NT2/D1 (cell line): ENCODE data around the gene BRD4.

ENCODE experiments used
- DNase-seq: peaks from one replicate; pipeline ENCODE4 v3.0.0-alpha.2; 2011; ENCODE audit warnings: low read depth, low spot score
- H3K27me3 ChIP-seq: 2 replicates; pipeline ENCODE4 v1.6.0; 2011; ENCODE audit warnings: mild to moderate bottlenecking; ENCODE audit not compliant: insufficient read length, insufficient read depth
- H3K36me3 ChIP-seq: 2 replicates; pipeline ENCODE4 v1.6.1; 2011; ENCODE audit warnings: mild to moderate bottlenecking, low read length, mixed read lengths; ENCODE audit not compliant: insufficient read depth, insufficient read length
- H3K4me1 ChIP-seq: 2 replicates; pipeline ENCODE4 v1.5.1; 2011; ENCODE audit not compliant: insufficient read depth, insufficient read length
- H3K4me3 ChIP-seq: 2 replicates; pipeline ENCODE4 v1.5.1; 2011; ENCODE audit warnings: low read depth; ENCODE audit not compliant: insufficient read length
- H3K9ac ChIP-seq: 2 replicates; pipeline ENCODE4 v1.6.0; 2011; ENCODE audit warnings: low read depth; ENCODE audit not compliant: insufficient read length
- H3K9me3 ChIP-seq: 2 replicates; pipeline ENCODE4 v1.5.1; 2011; ENCODE audit warnings: mild to moderate bottlenecking, low read length; ENCODE audit not compliant: insufficient read depth
- SUZ12 ChIP-seq: IDR thresholded peaks from 2 replicates; pipeline ENCODE4 v1.6.1; 2011; ENCODE audit not compliant: insufficient read length, insufficient read depth; ENCODE audit errors: extremely low read depth
- YY1 ChIP-seq: IDR thresholded peaks from 2 replicates; pipeline ENCODE4 v1.6.1; 2011; ENCODE audit not compliant: insufficient read length, insufficient read depth
- ZNF274 ChIP-seq: IDR thresholded peaks from 2 replicates; pipeline ENCODE4 v1.6.1; 2011; ENCODE audit warnings: mild to moderate bottlenecking, low read depth, low read length

Gene BRD4

GRCh38 chr19:15304140-15304705, 28.1 kb downstream of the BRD4 start:
- Histone ChIP-seq H3K9ac (no peak overlapping the region), H3K9me3 (peaks cover 4% of the 10 kb centered on the region; the same call in 1 of the 2 replicates), H3K4me3 (no peak overlapping the region), H3K27me3 (no peaks in the 10 kb centered on the region), H3K36me3 (peaks cover 4% of the 10 kb centered on the region), H3K4me1 (peaks cover 5% of the 10 kb centered on the region)
- no peak for DNase-seq
- no peak for TF ChIP-seq ZNF274
- no peak for TF ChIP-seq YY1
- TF ChIP-seq SUZ12: no peak

- peaks cover 4% of the 10 kb centered on the region; the same call in 1 of the 2 replicates for H3K9me3 ChIP-seq
- no peak for DNase-seq
- H3K9ac ChIP-seq: no peak overlapping the region
- H3K27me3 ChIP-seq: no peaks in the 10 kb centered on the region
- H3K4me3 ChIP-seq: no peak overlapping the region
- peaks cover 4% of the 10 kb centered on the region for H3K36me3 ChIP-seq
- no peak for TF ChIP-seq YY1
- TF ChIP-seq SUZ12: no peak
- no peak for TF ChIP-seq ZNF274
- peaks cover 8% of the 10 kb centered on the region for H3K4me1 ChIP-seq
These were observed 29.1 kb downstream of the BRD4 start for GRCh38 chr19:15303105-15303780.

GRCh38 chr19:15300533-15301197, 31.7 kb downstream of the BRD4 start:
- H3K4me1 ChIP-seq: peaks cover 20% of the 10 kb centered on the region
- no peaks in the 10 kb centered on the region for H3K27me3 ChIP-seq
- peaks cover 3% of the 10 kb centered on the region; the same call in 1 of the 2 replicates for H3K9me3 ChIP-seq
- no peak overlapping the region for H3K4me3 ChIP-seq
- H3K9ac ChIP-seq: no peak overlapping the region
- TF ChIP-seq ZNF274 (no peak), YY1 (no peak), SUZ12 (no peak)
- DNase-seq: no peak
- H3K36me3 ChIP-seq: peaks cover 14% of the 10 kb centered on the region

GRCh38 chr19:15299568-15300409, 32.5 kb downstream of the BRD4 start:
- DNase-seq: no peak
- TF ChIP-seq YY1 (no peak), SUZ12 (no peak), ZNF274 (no peak)
- Histone ChIP-seq H3K4me1 (peaks cover 24% of the 10 kb centered on the region), H3K36me3 (peaks cover 18% of the 10 kb centered on the region), H3K4me3 (no peak overlapping the region), H3K9me3 (no peaks in the 10 kb centered on the region), H3K27me3 (no peaks in the 10 kb centered on the region), H3K9ac (no peak overlapping the region)

GRCh38 chr19:15298847-15299567, 33.3 kb downstream of the BRD4 start:
- Histone ChIP-seq H3K4me1 (peaks cover 23% of the 10 kb centered on the region), H3K36me3 (peaks cover 26% of the 10 kb centered on the region), H3K9ac (no peak overlapping the region)

GRCh38 chr19:15297416-15298224, 34.7 kb downstream of the BRD4 start:
- Histone ChIP-seq H3K4me1 (peaks cover 23% of the 10 kb centered on the region), H3K36me3 (peaks cover 26% of the 10 kb centered on the region), H3K27me3 (no peaks in the 10 kb centered on the region), H3K9ac (no peak overlapping the region), H3K9me3 (no peaks in the 10 kb centered on the region), H3K4me3 (no peak overlapping the region)
- no peak for TF ChIP-seq SUZ12
- no peak for TF ChIP-seq ZNF274
- TF ChIP-seq YY1: no peak
- DNase-seq: no peak

More at GRCh38 chr19:15298847-15299567, 33.3 kb downstream of the BRD4 start:
- no peak for DNase-seq
- Histone ChIP-seq H3K4me3 (no peak overlapping the region), H3K9me3 (no peaks in the 10 kb centered on the region), H3K27me3 (no peaks in the 10 kb centered on the region)
- no peak for TF ChIP-seq SUZ12
- no peak for TF ChIP-seq YY1
- no peak for TF ChIP-seq ZNF274
